Measurements from ENCODE around the gene AGXT2.

Gene AGXT2

DNA sequence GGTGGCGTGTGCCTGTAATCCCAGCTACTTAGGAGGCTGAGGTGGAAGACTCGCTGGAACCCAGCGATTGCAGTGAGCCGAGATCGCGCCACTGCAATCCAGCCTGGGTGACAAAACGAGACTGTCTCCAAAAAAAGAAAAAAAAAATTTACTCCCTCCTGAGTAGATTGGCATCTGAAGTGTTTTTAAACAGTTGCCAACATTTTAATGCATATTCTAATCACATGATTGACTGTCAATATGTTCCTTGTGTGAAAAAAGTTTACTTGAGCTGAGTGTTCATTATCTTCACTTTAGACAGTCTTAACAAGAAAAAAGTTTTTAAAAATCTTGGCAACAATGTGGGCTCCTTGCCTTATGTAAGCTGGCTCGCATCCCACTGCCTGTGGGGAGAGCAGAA lies 53.8 kb downstream of the AGXT2 start:
- no peaks in the 10 kb centered on the region for H3K9me2 ChIP-seq (replicated peaks; ENCODE audit: insufficient read depth, low read length)
- no peaks in the 10 kb centered on the region for H4K20me1 ChIP-seq (ENCODE audit: insufficient read depth, low read length)
- DNase-seq, result no peak
- no peaks in the 10 kb centered on the region for H3K27me3 ChIP-seq (replicated peaks; ENCODE audit: insufficient read depth, low read length)
- no peak overlapping the region for H2AFZ ChIP-seq (ENCODE audit: low read length)
- no peaks in the 10 kb centered on the region for H3K9me3 ChIP-seq (replicated peaks; ENCODE audit: insufficient read depth, low read length)
- no peaks in the 10 kb centered on the region for H3K79me2 ChIP-seq (ENCODE audit: low read length)
- H3F3A ChIP-seq (ENCODE audit: insufficient read depth, low read length), result no peaks in the 10 kb centered on the region
- no peaks in the 10 kb centered on the region for H3K36me3 ChIP-seq (replicated peaks; ENCODE audit: insufficient read depth, low read length)
- H3K9ac ChIP-seq (ENCODE audit: low read length), result no peak overlapping the region
- H3K27ac ChIP-seq (ENCODE audit: low read length), result no peak overlapping the region
- H3K4me2 ChIP-seq (ENCODE audit: low read depth, low read length), result no peak overlapping the region
- TF ChIP-seq EZH2 (optimal IDR thresholded peaks at IDR 0.05; ENCODE audit: low read depth, low read length), result no peak
- no peak for TF ChIP-seq EZH2phosphoT487 (IDR thresholded peaks at IDR 0.05; ENCODE audit: low read length)
- TF ChIP-seq CTCF (IDR thresholded peaks at IDR 0.05; ENCODE audit: low read length), result no peak
- H3K4me3 ChIP-seq (ENCODE audit: low read length), result no peak overlapping the region
- no peaks in the 10 kb centered on the region for H3K4me1 ChIP-seq (ENCODE audit: low read length)

GRCh38 chr5:34991486-34992238 lies 56.1 kb downstream of the AGXT2 start:
- H3K79me2 ChIP-seq (ENCODE audit: low read length), result no peaks in the 10 kb centered on the region
- H3K27me3 ChIP-seq (replicated peaks; ENCODE audit: insufficient read depth, low read length), result no peaks in the 10 kb centered on the region
- H3K36me3 ChIP-seq (replicated peaks; ENCODE audit: insufficient read depth, low read length), result no peaks in the 10 kb centered on the region
- no peak overlapping the region for H3K9ac ChIP-seq (ENCODE audit: low read length)
- TF ChIP-seq EZH2 (optimal IDR thresholded peaks at IDR 0.05; ENCODE audit: low read depth, low read length) (no peak), EZH2phosphoT487 (IDR thresholded peaks at IDR 0.05; ENCODE audit: low read length) (no peak), CTCF (IDR thresholded peaks at IDR 0.05; ENCODE audit: low read length) (no peak)
- no peaks in the 10 kb centered on the region for H3K9me2 ChIP-seq (replicated peaks; ENCODE audit: insufficient read depth, low read length)
- H2AFZ ChIP-seq (ENCODE audit: low read length), result no peak overlapping the region
- no peak overlapping the region for H3K4me2 ChIP-seq (ENCODE audit: low read depth, low read length)
- H3K27ac ChIP-seq (ENCODE audit: low read length), result no peak overlapping the region
- no peaks in the 10 kb centered on the region for H3F3A ChIP-seq (ENCODE audit: insufficient read depth, low read length)
- H3K4me1 ChIP-seq (ENCODE audit: low read length), result no peaks in the 10 kb centered on the region
- DNase-seq, result no peak
- H3K9me3 ChIP-seq (replicated peaks; ENCODE audit: insufficient read depth, low read length), result no peaks in the 10 kb centered on the region
- no peaks in the 10 kb centered on the region for H4K20me1 ChIP-seq (ENCODE audit: insufficient read depth, low read length)
- no peak overlapping the region for H3K4me3 ChIP-seq (ENCODE audit: low read length)

GRCh38 chr5:34986965-34987364 lies 60.8 kb downstream of the AGXT2 start:
- DNase-seq, result no peak

More at GRCh38 chr5:34986965-34987364, 60.8 kb downstream of the AGXT2 start:
- H3K79me2 ChIP-seq (ENCODE audit: low read length), result no peaks in the 10 kb centered on the region
- no peaks in the 10 kb centered on the region for H3K27me3 ChIP-seq (replicated peaks; ENCODE audit: insufficient read depth, low read length)
- H2AFZ ChIP-seq (ENCODE audit: low read length), result no peak overlapping the region
- H3K9me3 ChIP-seq (replicated peaks; ENCODE audit: insufficient read depth, low read length), result no peaks in the 10 kb centered on the region
- H3K4me2 ChIP-seq (ENCODE audit: low read depth, low read length), result no peak overlapping the region
- no peak overlapping the region for H3K27ac ChIP-seq (ENCODE audit: low read length)
- H3K4me1 ChIP-seq (ENCODE audit: low read length), result no peaks in the 10 kb centered on the region
- TF ChIP-seq CTCF (IDR thresholded peaks at IDR 0.05; ENCODE audit: low read length), result no peak
- no peak for TF ChIP-seq EZH2phosphoT487 (IDR thresholded peaks at IDR 0.05; ENCODE audit: low read length)
- TF ChIP-seq EZH2 (optimal IDR thresholded peaks at IDR 0.05; ENCODE audit: low read depth, low read length), result no peak
- no peak overlapping the region for H3K9ac ChIP-seq (ENCODE audit: low read length)
- H3K4me3 ChIP-seq (ENCODE audit: low read length), result no peak overlapping the region
- H3K9me2 ChIP-seq (replicated peaks; ENCODE audit: insufficient read depth, low read length), result no peaks in the 10 kb centered on the region
- no peaks in the 10 kb centered on the region for H3F3A ChIP-seq (ENCODE audit: insufficient read depth, low read length)
- no peaks in the 10 kb centered on the region for H4K20me1 ChIP-seq (ENCODE audit: insufficient read depth, low read length)
- no peaks in the 10 kb centered on the region for H3K36me3 ChIP-seq (replicated peaks; ENCODE audit: insufficient read depth, low read length)

Measured in MM.1S (cell line).